Prostate gland (tissue), 2 donors: ENCODE data around the gene ISL1. TPM values are rescaled to one million over a fixed set of nuclear protein-coding genes. Genes with fewer than 3 reads are reported as not detected.
A peak's percentile ranks its signal among the peaks of the same experiment; 100 is the strongest.

Source experiments
- DNase-seq: peaks from one replicate; pipeline ENCODE4 v3.0.0-alpha.2; 2019; ENCODE audit warnings: low spot score
- H3K27ac ChIP-seq, 2 donors: fragments of 200-600 bp; sonication (generic); 2 replicates each; pipeline ENCODE4 v1.5.1; 2017 to 2019
- H3K27me3 ChIP-seq: fragments of 200-600 bp; sonication (generic); replicated peaks from 2 replicates; pipeline ENCODE4 v1.5.1; 2019; ENCODE audit not compliant: insufficient read depth
- H3K36me3 ChIP-seq, 2 donors: fragments of 200-600 bp; sonication (generic); 1 replicate in 1 of 2; 2 replicates in 1 of 2; pipeline versions ENCODE4 v1.5.1 to v1.8.1; 2017 to 2019
- H3K4me1 ChIP-seq: fragments of 200-600 bp; sonication (generic); replicated peaks from 2 replicates; pipeline ENCODE4 v1.5.1; 2019
- H3K4me3 ChIP-seq, 2 donors: fragments of 200-600 bp; sonication (generic); 2 replicates each; pipeline ENCODE4 v1.5.1; 2017 to 2019
- H3K9me3 ChIP-seq: fragments of 200-600 bp; sonication (generic); 2 replicates; pipeline ENCODE4 v1.5.1; 2017
- POLR2A ChIP-seq: fragments of 450-650 bp; IDR thresholded peaks from one replicate; pipeline ENCODE4 v1.6.1; 2016; ENCODE audit warnings: antibody characterized with exemption, mild to moderate bottlenecking
- POLR2AphosphoS5 ChIP-seq: sonication (generic); formaldehyde crosslinking; IDR thresholded peaks from one replicate; pipeline ENCODE4 v1.6.1; 2017; ENCODE audit warnings: antibody characterized with exemption
- WGBS: methylation state at CpG from one replicate; pipeline ENCODE4 v1.1.5; 2018; 5-methylcytosine and 5-hydroxymethylcytosine counted together
- intact Hi-C: fragments of 100-400 bp; cut with DNase I; formaldehyde crosslinking; loops from one replicate; pipeline ENCODE4 v1.14.2; 2022
- total RNA-seq, 2 donors: library from RNA; depleted of rRNA; stranded (reverse); fragments of >200 nt; gene quantifications; one replicate each; pipeline ENCODE4 v1.1.0, GENCODE V29; 2016
- TF ChIP-seq, protein P1 (sequence below), 4 experiments: fragments of 200-600 bp in 2 of 4; fragments of 450-650 bp in 2 of 4; sonication (generic) in 2 of 4; IDR thresholded peaks; 1 replicate in 3 of 4; 2 replicates in 1 of 4; pipeline ENCODE4 v1.5.1; 2016 to 2019; ENCODE audit warnings: antibody characterized with exemption in 4 of 4, mild to moderate bottlenecking in 2 of 4, moderate library complexity in 2 of 4

Gene ISL1
- total RNA-seq, 2 donors from 2014 or later: 5.5 to 15.2 TPM

DNA sequence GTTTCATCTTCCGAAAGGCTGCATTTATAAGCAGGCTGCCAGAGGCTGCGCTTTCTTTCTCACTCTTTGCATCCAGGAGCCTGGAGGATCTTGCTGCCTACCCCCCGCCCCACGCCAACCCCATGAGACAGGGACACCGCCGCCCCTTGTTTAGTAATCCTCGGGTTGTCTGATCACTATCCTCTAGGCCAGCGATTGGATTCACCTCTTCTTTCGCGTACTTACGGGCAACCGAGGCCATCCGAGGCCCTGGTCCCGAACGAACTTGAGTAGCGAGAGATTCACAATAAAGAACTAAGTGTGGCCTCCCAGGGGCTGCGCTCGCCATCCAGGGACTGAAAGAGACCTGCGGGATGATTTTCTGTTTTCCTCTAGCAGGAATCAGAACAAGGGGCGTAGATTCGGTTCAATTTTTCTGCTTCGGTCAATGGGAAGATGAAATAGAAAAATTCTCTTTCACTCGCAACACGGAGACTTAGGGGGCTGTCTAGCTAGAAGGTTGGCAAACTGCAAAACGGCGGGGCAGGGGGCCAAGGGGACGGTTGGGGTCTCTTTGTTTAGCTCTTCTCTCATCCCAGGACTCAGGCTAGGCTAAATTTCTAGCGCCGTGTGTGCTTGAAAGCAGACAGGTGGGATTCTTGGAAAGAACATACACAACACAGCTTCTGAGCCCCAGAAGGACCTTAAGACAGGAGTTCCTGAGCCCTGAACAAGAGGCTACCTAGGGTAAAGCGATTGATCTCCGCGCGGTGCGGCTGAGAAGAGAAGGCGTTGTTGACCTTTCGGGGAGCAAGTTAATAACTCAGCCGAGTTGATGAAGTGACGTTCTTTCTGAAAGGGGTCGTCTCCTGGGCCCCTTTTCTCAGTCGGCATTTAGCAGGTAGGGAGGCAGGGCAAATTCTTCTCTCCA lies 5.8 kb upstream of the ISL1 start:
- 30% methylated on average over 40 of the region's 40 CpGs for WGBS
- Histone ChIP-seq H3K9me3 (no peaks in the 10 kb centered on the region), H3K4me3 (peak overlapping the region; percentile 16 to 26), H3K27ac (peak overlapping the region; percentile 83 to 90), H3K4me1 (no peaks in the 10 kb centered on the region), H3K36me3 (no peaks in the 10 kb centered on the region), H3K27me3 (no peaks in the 10 kb centered on the region)
- TF ChIP-seq POLR2AphosphoS5: no peak
- TF ChIP-seq, protein P1, sequence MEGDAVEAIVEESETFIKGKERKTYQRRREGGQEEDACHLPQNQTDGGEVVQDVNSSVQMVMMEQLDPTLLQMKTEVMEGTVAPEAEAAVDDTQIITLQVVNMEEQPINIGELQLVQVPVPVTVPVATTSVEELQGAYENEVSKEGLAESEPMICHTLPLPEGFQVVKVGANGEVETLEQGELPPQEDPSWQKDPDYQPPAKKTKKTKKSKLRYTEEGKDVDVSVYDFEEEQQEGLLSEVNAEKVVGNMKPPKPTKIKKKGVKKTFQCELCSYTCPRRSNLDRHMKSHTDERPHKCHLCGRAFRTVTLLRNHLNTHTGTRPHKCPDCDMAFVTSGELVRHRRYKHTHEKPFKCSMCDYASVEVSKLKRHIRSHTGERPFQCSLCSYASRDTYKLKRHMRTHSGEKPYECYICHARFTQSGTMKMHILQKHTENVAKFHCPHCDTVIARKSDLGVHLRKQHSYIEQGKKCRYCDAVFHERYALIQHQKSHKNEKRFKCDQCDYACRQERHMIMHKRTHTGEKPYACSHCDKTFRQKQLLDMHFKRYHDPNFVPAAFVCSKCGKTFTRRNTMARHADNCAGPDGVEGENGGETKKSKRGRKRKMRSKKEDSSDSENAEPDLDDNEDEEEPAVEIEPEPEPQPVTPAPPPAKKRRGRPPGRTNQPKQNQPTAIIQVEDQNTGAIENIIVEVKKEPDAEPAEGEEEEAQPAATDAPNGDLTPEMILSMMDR (IDR thresholded peaks at IDR 0.05): no peak
- no peak for TF ChIP-seq POLR2A
- no peak for DNase-seq
- intact Hi-C loops: loop anchor here (10.0 kb wide), 1 partner anchor 1417 kb away; no protein-coding TSS in a partner anchor

DNA sequence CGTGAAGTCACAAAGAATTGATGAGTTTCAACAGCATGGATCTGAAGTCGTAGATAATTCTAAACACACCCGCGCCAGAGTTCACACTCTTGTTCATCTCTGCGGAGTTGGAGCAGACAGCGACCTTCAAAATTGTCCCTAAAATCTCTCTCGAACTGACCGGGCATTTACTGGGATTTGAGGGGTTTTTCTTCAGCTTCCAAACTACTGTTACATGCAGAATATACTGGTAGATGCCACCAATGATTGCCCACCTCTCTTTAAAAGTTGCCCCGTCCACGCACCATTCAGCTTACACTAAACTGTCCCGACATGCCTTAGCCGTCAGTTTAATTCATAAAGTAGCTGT lies 5.2 kb upstream of the ISL1 start:
- Histone ChIP-seq H3K4me1 (no peaks in the 10 kb centered on the region), H3K4me3 (peak overlapping the region; percentile 16 to 26), H3K9me3 (no peaks in the 10 kb centered on the region), H3K27ac (peak overlapping the region; percentile 83 to 90), H3K27me3 (no peaks in the 10 kb centered on the region), H3K36me3 (no peaks in the 10 kb centered on the region)
- 30% methylated on average over 12 of the region's 12 CpGs for WGBS
- no peak for TF ChIP-seq POLR2AphosphoS5
- TF ChIP-seq, protein P1 (IDR thresholded peaks at IDR 0.05): no peak
- no peak for TF ChIP-seq POLR2A
- no peak for DNase-seq
- intact Hi-C loops: loop anchor here (10.0 kb wide), 1 partner anchor 1417 kb away; no protein-coding TSS in a partner anchor

DNA sequence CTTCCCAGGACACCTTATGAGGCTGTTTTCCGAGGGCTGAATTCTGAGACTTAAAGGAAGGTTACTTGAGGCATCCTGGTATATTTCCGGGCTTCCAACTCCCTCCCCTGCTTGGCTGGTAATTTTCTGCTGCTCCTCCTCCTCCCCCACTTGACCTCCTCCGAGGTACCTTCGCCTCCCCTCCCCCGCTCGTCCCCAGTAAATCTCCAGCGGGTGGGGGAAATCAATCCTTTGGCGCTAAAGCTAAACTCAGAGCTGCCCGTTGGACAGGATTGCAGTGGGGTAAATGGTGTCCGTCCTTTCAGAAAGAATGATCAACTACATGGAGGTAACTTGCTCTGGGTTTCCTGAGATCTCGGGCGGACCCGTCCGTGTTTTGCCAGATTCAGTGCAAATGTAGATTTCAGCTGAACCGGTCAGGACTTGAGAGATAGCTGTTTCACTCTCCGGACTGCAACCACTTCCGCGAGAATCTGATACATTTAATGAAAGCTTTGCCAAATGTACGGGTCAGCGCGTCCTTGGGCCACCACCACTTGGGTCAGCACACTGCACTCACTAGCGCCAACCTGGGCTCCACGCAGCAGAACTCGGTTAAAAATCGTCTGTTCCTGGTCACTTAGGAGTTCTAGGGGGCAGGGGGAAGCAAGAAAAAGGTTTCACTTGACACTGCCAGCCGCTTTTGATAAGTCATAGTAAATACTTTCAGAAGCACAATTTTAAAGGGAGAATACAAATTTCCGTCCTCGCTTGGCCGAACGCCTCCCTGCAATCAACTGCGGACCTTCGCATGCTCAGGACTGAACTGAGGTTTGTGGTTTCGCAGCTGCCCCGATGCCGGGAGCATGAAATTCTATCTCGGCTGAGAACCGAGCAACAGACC lies 4.6 kb upstream of the ISL1 start:
- peak overlapping the region; percentile 83 to 90 for H3K27ac ChIP-seq
- WGBS: 6% methylated on average over 37 of the region's 37 CpGs
- no peaks in the 10 kb centered on the region for H3K27me3 ChIP-seq
- intact Hi-C loops: loop anchor here (10.0 kb wide), 1 partner anchor 1416 kb away; no protein-coding TSS in a partner anchor
- DNase-seq: no peak
- no peaks in the 10 kb centered on the region for H3K36me3 ChIP-seq
- H3K4me1 ChIP-seq: no peaks in the 10 kb centered on the region
- peak overlapping the region; percentile 16 to 26 for H3K4me3 ChIP-seq
- no peaks in the 10 kb centered on the region for H3K9me3 ChIP-seq
- TF ChIP-seq, protein P1 (IDR thresholded peaks at IDR 0.05): no peak
- TF ChIP-seq POLR2A: no peak
- no peak for TF ChIP-seq POLR2AphosphoS5

DNA sequence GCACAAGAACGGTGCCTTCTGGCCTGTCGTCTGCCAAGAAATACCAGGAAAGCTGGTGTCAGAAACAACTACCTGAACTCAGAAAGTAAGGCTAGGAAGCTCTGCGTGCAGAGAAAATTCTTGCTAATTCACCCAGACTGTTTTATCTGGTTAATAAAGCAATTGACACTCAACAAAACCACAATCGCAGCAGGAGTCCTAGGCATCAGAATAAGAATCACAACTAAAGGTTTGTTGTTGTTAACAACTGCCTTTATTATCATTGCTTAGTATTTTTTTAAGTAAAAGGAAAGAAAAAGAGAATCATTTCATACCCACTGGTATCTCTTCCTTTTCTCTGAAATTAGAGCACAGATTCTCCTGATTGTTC lies 3.9 kb upstream of the ISL1 start:
- TF ChIP-seq POLR2A (no peak), POLR2AphosphoS5 (no peak)
- intact Hi-C loops: loop anchor here (10.0 kb wide), 1 partner anchor 1415 kb away; no protein-coding TSS in a partner anchor
- Histone ChIP-seq H3K27me3 (no peaks in the 10 kb centered on the region), H3K4me3 (peak overlapping the region; percentile 2 to 26), H3K27ac (peak overlapping the region; percentile 83 to 90), H3K36me3 (no peaks in the 10 kb centered on the region), H3K4me1 (no peaks in the 10 kb centered on the region), H3K9me3 (no peaks in the 10 kb centered on the region)
- DNase-seq: no peak
- 11% methylated on average over 4 of the region's 4 CpGs for WGBS

DNA sequence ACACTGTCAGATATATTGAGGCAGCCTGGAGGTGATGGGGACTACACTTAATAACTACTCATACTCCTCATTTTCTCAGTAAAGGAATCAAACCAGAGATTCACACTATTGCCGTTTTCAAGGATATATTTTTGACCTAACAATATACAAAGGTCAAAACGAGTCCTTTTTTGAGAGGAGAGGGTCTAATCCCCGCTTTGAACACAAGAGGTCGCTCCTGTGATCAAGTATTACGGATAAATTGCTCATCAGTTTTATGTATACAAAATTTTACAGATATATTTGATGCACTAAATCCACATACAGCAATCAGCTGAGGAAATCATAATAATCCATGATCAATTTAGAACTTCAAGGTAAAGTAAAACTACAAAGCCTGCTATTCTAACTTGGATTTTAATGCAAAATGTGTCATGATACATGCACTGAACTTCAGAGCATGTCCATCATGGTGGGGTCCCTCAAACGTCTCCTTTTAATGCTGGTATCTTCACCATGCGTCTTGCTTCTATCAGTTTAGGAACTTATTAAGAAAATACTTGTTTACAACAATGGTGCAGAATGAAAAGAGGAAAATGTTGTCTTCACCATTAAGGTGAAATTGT lies 2.5 kb upstream of the ISL1 start:
- Histone ChIP-seq H3K9me3 (no peaks in the 10 kb centered on the region), H3K27me3 (no peaks in the 10 kb centered on the region), H3K27ac (peak overlapping the region; percentile 83 to 90), H3K4me3 (no peak overlapping the region), H3K4me1 (no peaks in the 10 kb centered on the region), H3K36me3 (no peaks in the 10 kb centered on the region)
- TF ChIP-seq, protein P1 (IDR thresholded peaks at IDR 0.05): peak in 2 of 4 experiments; percentile 39 to 63
- no peak for TF ChIP-seq POLR2A
- no peak for TF ChIP-seq POLR2AphosphoS5
- intact Hi-C loops: no loop called here
- no peak for DNase-seq
- WGBS: 22% methylated on average over 7 of the region's 7 CpGs
